Lower leg skin (tissue), 3 donors: Measurements from ENCODE around the gene CAPN10.

Experiments
- POLR2A ChIP-seq, 2 donors: fragments of 450-650 bp; IDR thresholded peaks; one replicate each; pipeline ENCODE4 v1.6.1; 2016 to 2017; ENCODE audit warnings: antibody characterized with exemption in 2 of 2, mild to moderate bottlenecking in 1 of 2, moderate library complexity in 1 of 2
- TF ChIP-seq, protein P1 (sequence below), 3 donors: fragments of 450-650 bp; IDR thresholded peaks; one replicate each; pipeline ENCODE4 v1.5.1; 2016; ENCODE audit warnings: antibody characterized with exemption in 3 of 3, mild to moderate bottlenecking in 3 of 3, moderate library complexity in 2 of 3

- TF ChIP-seq, protein P1, sequence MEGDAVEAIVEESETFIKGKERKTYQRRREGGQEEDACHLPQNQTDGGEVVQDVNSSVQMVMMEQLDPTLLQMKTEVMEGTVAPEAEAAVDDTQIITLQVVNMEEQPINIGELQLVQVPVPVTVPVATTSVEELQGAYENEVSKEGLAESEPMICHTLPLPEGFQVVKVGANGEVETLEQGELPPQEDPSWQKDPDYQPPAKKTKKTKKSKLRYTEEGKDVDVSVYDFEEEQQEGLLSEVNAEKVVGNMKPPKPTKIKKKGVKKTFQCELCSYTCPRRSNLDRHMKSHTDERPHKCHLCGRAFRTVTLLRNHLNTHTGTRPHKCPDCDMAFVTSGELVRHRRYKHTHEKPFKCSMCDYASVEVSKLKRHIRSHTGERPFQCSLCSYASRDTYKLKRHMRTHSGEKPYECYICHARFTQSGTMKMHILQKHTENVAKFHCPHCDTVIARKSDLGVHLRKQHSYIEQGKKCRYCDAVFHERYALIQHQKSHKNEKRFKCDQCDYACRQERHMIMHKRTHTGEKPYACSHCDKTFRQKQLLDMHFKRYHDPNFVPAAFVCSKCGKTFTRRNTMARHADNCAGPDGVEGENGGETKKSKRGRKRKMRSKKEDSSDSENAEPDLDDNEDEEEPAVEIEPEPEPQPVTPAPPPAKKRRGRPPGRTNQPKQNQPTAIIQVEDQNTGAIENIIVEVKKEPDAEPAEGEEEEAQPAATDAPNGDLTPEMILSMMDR (IDR thresholded peaks at IDR 0.05): no peak
- no peak for TF ChIP-seq POLR2A (IDR thresholded peaks at IDR 0.05)
Observed at GRCh38 chr2:240619506-240620148, 33.1 kb downstream of the CAPN10 start.
